ENCODE results near the gene DYNC2I2.
"Not testable (repeated sequence)": the region's sequence is repeated elsewhere in the genome, so short reads cannot be mapped to it uniquely, and the experiment has no call there.

DYNC2I2 gene

DNA sequence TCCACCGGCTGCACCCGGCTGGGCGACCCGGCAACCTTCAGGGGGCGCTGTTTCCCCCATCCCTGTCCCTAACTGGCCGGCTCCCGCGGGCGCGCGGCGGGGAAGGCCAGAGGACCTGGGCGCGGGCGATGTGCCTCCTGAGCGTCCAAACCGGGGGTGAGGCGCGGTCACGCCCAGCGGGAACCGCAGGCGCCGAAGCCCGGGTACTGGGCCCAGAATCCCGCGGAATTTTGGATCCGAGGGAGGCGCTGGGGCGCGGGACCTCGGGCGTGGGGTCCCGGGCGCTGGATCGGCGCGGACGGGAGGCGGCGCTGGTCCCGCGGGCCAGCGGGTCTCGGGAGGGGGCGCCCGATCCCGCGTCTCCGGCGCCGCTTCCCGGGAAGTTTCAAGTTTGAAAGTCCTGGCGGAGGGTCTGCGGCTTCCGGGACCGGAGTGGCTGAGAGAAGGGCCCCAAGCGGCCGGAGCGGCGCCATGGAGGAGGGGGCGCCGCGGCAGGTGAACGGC, 45.9 kb upstream of the DYNC2I2 start, which contains the start of gene PKN3:
Gene PKN3, plus strand, starts transcription at position 59 of the 504 bp plus-strand sequence. Its CDS starts 413 bp downstream, at position 472.
- TF ChIP-seq CTCF (IDR thresholded peaks at IDR 0.05; ENCODE audit: low read depth, low read length, missing control alignments), result peak; percentile 78
- peak; percentile 39 for DNase-seq (ENCODE audit: extremely low read depth, low read depth)
- H3K4me3 ChIP-seq (replicated peaks; ENCODE audit: low read depth, low read length), result peak within 1 kb of the TSS; percentile 66

GRCh38 chr9:128701227-128701854, 44.7 kb upstream of the DYNC2I2 start:
- no peak for TF ChIP-seq CTCF (IDR thresholded peaks at IDR 0.05; ENCODE audit: low read depth, low read length, missing control alignments)
- no peak for DNase-seq (ENCODE audit: extremely low read depth, low read depth)

DNA sequence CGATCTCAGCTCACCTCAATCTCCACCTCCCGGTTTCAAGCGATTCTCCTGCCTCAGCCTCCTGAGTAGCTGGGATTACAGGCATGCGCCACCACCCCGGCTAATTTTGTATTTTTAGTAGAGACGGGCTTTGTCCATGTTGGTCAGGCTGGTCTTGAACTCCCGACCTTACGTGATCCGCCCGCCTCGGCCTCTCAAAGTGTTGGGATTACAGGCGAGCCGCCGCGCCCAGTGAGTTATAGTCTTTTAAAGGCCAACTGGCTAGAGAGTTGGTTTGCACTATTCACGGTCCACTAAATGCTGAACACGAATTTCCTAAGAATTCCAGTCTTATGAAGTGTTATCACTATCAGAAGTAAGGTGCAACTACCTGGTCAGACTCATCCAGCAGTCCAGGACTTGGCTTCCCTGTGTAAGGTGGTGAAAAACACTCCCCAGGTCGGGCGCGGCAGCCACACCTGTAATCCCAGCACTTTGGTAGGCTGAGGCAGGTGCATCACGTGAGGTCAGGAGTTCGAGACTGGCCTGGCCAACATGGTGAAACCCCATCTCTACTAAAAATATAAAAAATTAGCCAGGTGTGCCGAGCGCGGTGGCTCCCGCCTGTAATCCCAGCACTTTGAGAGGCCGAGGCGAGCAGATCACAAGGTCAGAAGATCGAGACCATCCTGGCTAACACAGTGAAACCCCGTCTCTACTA, 42.6 kb upstream of the DYNC2I2 start:
- not testable (repeated sequence) for H3K4me3 ChIP-seq (replicated peaks; ENCODE audit: low read depth, low read length); DNase-seq (ENCODE audit: extremely low read depth, low read depth)

More at GRCh38 chr9:128701227-128701854, 44.7 kb upstream of the DYNC2I2 start:
- no peak overlapping the region for H3K4me3 ChIP-seq (replicated peaks; ENCODE audit: low read depth, low read length)

GRCh38 chr9:128696923-128697707, 40.5 kb upstream of the DYNC2I2 start:
- TF ChIP-seq CTCF (IDR thresholded peaks at IDR 0.05; ENCODE audit: low read depth, low read length, missing control alignments), result no peak
- no peak for DNase-seq (ENCODE audit: extremely low read depth, low read depth)

DNA sequence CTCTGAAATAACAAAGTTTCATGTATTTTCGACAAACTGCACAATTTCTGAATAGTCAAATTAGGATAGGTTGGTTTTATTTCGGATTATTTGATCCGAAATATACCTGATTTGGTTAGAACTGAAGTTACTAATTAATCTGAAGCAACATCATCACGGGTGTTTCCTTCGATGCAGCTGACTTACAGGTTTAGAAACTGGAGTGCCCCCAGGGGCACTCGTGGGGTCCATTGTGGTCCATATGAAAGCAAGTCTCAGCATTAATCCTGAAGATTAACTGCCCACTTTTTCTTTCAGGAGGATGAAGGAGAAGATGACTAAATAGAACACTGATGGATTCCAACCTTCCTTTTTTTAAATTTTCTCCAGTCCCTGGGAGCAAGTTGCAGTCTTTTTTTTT, 37.7 kb upstream of the DYNC2I2 start:
- DNase-seq (ENCODE audit: extremely low read depth, low read depth), result no peak
- no peak overlapping the region for H3K4me3 ChIP-seq (replicated peaks; ENCODE audit: low read depth, low read length)
- no peak for TF ChIP-seq CTCF (IDR thresholded peaks at IDR 0.05; ENCODE audit: low read depth, low read length, missing control alignments)

More at GRCh38 chr9:128696923-128697707, 40.5 kb upstream of the DYNC2I2 start:
- no peak overlapping the region for H3K4me3 ChIP-seq (replicated peaks; ENCODE audit: low read depth, low read length)

DNA sequence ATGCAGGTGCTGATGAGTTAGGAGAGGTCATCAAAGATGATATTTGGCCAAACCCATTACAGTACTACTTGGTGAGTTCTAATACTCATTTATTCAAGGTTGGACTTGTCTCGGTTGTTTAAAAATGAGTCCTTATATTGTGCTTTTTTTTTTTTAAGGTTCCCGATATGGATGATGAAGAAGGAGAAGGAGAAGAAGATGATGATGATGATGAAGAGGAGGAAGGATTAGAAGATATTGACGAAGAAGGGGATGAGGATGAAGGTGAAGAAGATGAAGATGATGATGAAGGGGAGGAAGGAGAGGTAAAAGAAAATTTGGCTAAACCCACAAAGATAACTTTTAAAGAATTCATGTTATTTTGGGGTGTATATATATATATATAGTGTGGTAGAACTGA, 37.1 kb upstream of the DYNC2I2 start:
- H3K4me3 ChIP-seq (replicated peaks; ENCODE audit: low read depth, low read length); DNase-seq (ENCODE audit: extremely low read depth, low read depth): not testable (repeated sequence)

DNA sequence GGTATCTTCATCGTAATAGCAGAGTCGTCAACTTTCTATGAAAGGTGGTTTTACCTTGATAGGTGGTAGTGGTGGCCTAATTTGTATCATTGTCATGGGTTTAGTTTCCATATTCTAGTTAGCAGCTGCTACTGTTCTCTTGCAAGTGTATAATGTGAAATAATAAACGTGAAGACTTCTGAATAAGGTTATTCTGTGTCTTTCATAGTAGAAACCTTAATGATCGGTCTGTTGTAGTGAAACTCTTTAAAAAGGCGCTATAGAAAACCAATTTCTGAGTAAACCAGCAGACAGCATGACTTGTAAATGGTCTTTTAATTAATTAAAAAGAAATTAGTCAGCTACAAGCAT, 34.0 kb upstream of the DYNC2I2 start:
- no peak for DNase-seq (ENCODE audit: extremely low read depth, low read depth)
- TF ChIP-seq CTCF (IDR thresholded peaks at IDR 0.05; ENCODE audit: low read depth, low read length, missing control alignments), result no peak
- H3K4me3 ChIP-seq (replicated peaks; ENCODE audit: low read depth, low read length), result peak overlapping the region; percentile 99

Measured in HFF-Myc (cell line).